NCI-H510A treated with DMSO at 0.1 percent for 48 hours (cell line): ENCODE measurements around the gene PIP5KL1.

Experiments used
- DNase-seq: peaks from one replicate; lab custom pipeline; 2025; lab: John Stamatoyannopoulos, UW

Gene PIP5KL1

GRCh38 chr9:127930231-127931091 lies at the start of gene PIP5KL1:
Gene PIP5KL1 (minus strand): TSS chr9:127930777. CDS start chr9:127930752, 25 bp downstream.
- DNase-seq, result peak; percentile 76

- DNase-seq, result peak; percentile 45
These were observed 49.6 kb upstream of the PIP5KL1 start for GRCh38 chr9:127980060-127980705.

GRCh38 chr9:127979333-127980059 lies 48.9 kb upstream of the PIP5KL1 start:
- no peak for DNase-seq

- no peak for DNase-seq
These were observed 48.4 kb upstream of the PIP5KL1 start for GRCh38 chr9:127979015-127979332.

GRCh38 chr9:127977884-127978647 lies 47.5 kb upstream of the PIP5KL1 start:
- peak; percentile 30 for DNase-seq

GRCh38 chr9:127977009-127977883 lies 46.7 kb upstream of the PIP5KL1 start:
- DNase-seq, result peak; percentile 54

GRCh38 chr9:127976498-127976897 lies 45.9 kb upstream of the PIP5KL1 start:
- DNase-seq, result peak; percentile 75

GRCh38 chr9:127975376-127976315 lies 45.1 kb upstream of the PIP5KL1 start:
- no peak for DNase-seq

GRCh38 chr9:127974769-127975261 lies 44.2 kb upstream of the PIP5KL1 start:
- DNase-seq, result no peak

- no peak for DNase-seq
These were observed 43.6 kb upstream of the PIP5KL1 start for GRCh38 chr9:127974001-127974768.

- DNase-seq, result no peak
These were observed 42.8 kb upstream of the PIP5KL1 start for GRCh38 chr9:127973169-127974000.

GRCh38 chr9:127972236-127972871 lies 41.8 kb upstream of the PIP5KL1 start:
- no peak for DNase-seq

GRCh38 chr9:127971357-127972235 lies 41.0 kb upstream of the PIP5KL1 start:
- DNase-seq, result no peak

- DNase-seq, result peak; percentile 91
These were observed 40.1 kb upstream of the PIP5KL1 start for GRCh38 chr9:127970401-127971313.

- DNase-seq, result no peak
These were observed 38.3 kb upstream of the PIP5KL1 start for GRCh38 chr9:127968700-127969383.
